ENCODE results near the gene MED27.
"Not testable (repeated sequence)": the region's sequence is repeated elsewhere in the genome, so short reads cannot be mapped to it uniquely, and the experiment has no call there.

MED27 gene

DNA sequence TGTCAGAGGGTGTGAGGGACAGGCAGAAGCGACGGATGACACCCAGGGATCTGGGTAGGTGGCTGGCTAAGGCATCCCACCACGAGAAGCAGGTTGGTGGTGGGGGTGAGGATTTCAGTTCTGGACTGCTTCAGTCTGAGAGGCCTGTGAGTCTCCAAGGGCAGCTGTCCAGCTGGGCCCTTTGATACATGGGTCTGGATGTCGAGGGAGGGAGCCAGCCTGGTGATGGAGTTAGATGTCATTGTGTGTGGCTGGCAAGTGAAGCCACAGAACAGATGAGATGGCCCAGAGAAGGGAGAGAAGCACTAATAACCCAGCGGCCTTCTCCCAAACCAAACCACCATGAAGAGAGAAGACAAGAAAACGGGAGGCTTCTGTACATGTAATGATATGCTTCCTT is 11.1 kb downstream of the MED27 start:
- no peak overlapping the region for H3K4me3 ChIP-seq (ENCODE audit: control insufficient read depth, low read depth, low read length)
- TF ChIP-seq CTCF (IDR thresholded peaks at IDR 0.05; ENCODE audit: control insufficient read depth, insufficient read depth, low read depth, low read length, missing control alignments) = no peak
- DNase-seq (ENCODE audit: low read depth) = no peak

- no peak for DNase-seq (ENCODE audit: low read depth)
- no peak for TF ChIP-seq CTCF (IDR thresholded peaks at IDR 0.05; ENCODE audit: control insufficient read depth, insufficient read depth, low read depth, low read length, missing control alignments)
- H3K4me3 ChIP-seq (ENCODE audit: control insufficient read depth, low read depth, low read length) = no peak overlapping the region
Observed at GRCh38 chr9:132066511-132066910, 13.2 kb downstream of the MED27 start.

DNA sequence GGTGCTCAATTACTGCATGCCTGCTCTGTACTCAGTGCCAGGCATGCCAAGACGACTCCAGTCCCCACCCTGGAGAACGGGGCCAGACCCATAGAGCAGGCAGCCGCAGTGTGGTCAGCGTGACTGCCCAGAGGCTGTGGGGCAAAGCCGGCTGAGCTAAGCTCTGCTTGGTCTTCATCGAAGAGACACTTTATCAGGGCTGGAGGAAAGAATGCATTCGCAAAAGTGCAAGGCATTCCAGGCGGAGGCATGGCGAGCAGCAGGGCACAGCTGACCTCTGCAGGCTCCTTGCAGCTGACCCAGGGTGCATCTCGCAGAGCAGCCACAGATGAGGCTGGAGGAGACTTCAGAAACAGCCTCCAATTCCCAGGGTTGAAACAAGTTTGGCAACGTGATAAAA is 13.6 kb downstream of the MED27 start:
- TF ChIP-seq CTCF (IDR thresholded peaks at IDR 0.05; ENCODE audit: control insufficient read depth, insufficient read depth, low read depth, low read length, missing control alignments) = no peak
- DNase-seq (ENCODE audit: low read depth) = no peak
- H3K4me3 ChIP-seq (ENCODE audit: control insufficient read depth, low read depth, low read length) = no peak overlapping the region

DNA sequence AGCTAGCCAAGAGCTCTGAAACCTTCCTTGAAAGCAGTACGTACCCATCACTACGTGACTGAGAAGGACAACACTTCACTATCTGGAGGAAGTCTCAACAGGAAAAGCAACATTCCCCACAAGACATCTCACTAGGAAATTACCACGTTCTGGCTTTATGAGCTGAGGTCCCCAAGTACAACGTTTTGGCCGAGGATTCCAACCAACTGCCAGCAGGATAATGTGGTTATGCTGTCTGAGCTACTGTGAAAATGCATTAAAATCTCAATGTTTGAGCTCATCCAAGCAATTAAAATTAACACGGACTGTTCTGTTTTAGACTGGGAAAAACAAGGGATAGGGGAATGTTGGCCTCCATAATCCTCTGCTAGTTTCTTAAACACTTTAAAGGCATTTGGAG is 16.4 kb downstream of the MED27 start:
- no peak for DNase-seq (ENCODE audit: low read depth)
- TF ChIP-seq CTCF (IDR thresholded peaks at IDR 0.05; ENCODE audit: control insufficient read depth, insufficient read depth, low read depth, low read length, missing control alignments) = no peak
- no peak overlapping the region for H3K4me3 ChIP-seq (ENCODE audit: control insufficient read depth, low read depth, low read length)

- H3K4me3 ChIP-seq (ENCODE audit: control insufficient read depth, low read depth, low read length) = no peak overlapping the region
- no peak for TF ChIP-seq CTCF (IDR thresholded peaks at IDR 0.05; ENCODE audit: control insufficient read depth, insufficient read depth, low read depth, low read length, missing control alignments)
Observed at GRCh38 chr9:132062806-132063205, 16.9 kb downstream of the MED27 start.

DNA sequence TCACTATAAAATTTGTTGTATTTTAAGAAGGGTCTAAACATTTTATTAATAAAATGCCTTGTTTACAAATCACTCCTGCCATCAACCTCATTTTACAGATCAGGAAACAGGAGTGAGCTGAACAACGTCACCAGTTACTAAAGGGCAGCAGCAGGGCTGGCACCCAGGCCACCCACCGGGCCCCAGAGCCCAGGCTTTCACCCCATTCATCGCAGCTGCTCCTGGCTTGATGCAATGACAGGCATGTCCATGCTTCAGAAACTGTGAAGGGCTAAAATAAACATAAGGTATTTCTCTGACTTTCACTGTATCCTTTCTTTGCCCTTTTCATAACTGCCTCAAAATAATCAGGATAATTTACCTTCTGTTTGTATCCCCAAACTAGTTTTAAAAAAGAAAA is 18.1 kb downstream of the MED27 start:
- no peak for DNase-seq (ENCODE audit: low read depth)
- no peak overlapping the region for H3K4me3 ChIP-seq (ENCODE audit: control insufficient read depth, low read depth, low read length)
- TF ChIP-seq CTCF (IDR thresholded peaks at IDR 0.05; ENCODE audit: control insufficient read depth, insufficient read depth, low read depth, low read length, missing control alignments) = no peak

More at GRCh38 chr9:132062806-132063205, 16.9 kb downstream of the MED27 start:
- no peak for DNase-seq (ENCODE audit: low read depth)

DNA sequence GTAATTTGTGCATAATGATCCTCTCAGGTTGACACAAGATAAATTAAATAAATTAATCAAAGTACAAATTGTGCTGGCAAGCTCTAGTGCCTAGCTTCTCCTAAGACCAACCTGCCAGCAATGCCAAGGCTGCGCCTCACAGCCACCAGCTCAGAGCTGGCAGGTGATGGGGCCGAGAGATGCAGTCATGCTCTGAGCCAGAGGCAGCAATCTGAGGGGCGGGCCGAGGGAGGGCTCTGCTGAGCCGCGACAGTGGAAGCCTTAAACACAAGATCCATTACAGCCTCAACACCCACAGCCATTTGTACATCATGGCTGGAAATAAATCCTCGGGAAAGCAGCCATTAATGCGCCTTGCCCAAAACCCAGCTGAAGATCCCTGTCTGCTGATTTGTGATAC is 20.3 kb downstream of the MED27 start:
- DNase-seq (ENCODE audit: low read depth) = no peak
- no peak overlapping the region for H3K4me3 ChIP-seq (ENCODE audit: control insufficient read depth, low read depth, low read length)
- no peak for TF ChIP-seq CTCF (IDR thresholded peaks at IDR 0.05; ENCODE audit: control insufficient read depth, insufficient read depth, low read depth, low read length, missing control alignments)

DNA sequence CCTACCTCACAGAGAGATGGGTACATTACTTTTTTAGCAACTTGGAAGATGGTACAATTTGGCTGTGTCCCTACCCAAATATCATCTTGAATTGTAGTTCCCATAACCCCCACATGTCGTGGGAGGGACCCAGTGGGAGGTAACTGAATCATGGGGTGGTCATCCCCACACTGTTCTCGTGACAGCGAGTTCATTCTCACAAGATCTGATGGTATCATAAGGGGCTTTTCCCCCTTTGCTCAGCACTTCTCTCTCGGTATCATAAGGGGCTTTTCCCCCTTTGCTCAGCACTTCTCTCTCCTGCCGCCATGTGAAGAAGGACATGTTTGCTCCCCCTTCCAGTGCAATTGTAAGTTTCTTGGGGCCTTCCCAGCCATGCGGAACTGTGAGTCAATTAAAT is 21.4 kb downstream of the MED27 start:
- H3K4me3 ChIP-seq (ENCODE audit: control insufficient read depth, low read depth, low read length); DNase-seq (ENCODE audit: low read depth): not testable (repeated sequence)
